ENCODE measurements around the gene ABHD2. TPM values are rescaled to one million over a fixed set of nuclear protein-coding genes. Genes with fewer than 3 reads are reported as not detected.

The ABHD2 gene
- total RNA-seq, 1 experiment from 2014 or later = 148 TPM

DNA sequence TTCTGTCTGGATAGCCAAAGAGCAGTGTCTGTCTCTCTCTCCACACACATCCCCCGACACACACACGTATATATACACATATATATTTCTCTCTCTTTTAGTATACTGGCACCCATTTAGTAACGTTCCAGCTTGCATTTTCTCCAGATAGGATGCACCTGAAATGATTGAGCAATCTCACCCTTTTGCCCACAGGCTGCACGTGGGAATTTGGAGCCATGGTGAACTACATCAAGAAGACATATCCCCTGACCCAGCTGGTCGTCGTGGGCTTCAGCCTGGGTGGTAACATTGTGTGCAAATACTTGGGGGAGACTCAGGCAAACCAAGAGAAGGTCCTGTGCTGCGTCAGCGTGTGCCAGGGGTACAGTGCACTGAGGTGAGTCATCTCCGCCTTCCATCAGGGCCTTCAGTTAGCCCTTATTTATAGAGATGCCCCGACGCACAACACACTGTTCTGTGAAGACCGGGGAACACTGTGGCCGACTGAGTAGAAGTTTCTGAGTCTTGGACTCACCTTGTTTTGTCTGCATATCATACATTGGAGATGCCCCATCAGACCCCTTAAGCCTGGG is 87.4 kb downstream of the ABHD2 start:
- no peaks in the 10 kb centered on the region for H4K20me1 ChIP-seq (ENCODE audit: insufficient read depth)
- no peak overlapping the region for H3K4me3 ChIP-seq
- 0 out of 2 replicates have a peak, but pooled peaks cover 5% of the 10 kb centered on the region for H3K36me3 ChIP-seq (ENCODE audit: low read depth)
- no peaks in the 10 kb centered on the region for H3K27me3 ChIP-seq (ENCODE audit: insufficient read depth, low read depth)
- no peak for DNase-seq
- H3K4me2 ChIP-seq = no peak overlapping the region
- peaks cover 5% of the 10 kb centered on the region; the same call in 1 of the 2 replicates for H3F3A ChIP-seq (ENCODE audit: insufficient read depth, low read depth)
- no peaks in the 10 kb centered on the region for H3K9me2 ChIP-seq (ENCODE audit: insufficient read depth)
- intact Hi-C loops (cut with micrococcal nuclease; ENCODE audit: unreplicated experiment) = loop anchor here (2.0 kb wide), 1 partner anchor 281 kb away; the partner anchor contains the start of gene HAPLN3
- no peak overlapping the region for H3K27ac ChIP-seq
- H3K79me2 ChIP-seq (ENCODE audit: low read depth) = no peaks in the 10 kb centered on the region
- no peaks in the 10 kb centered on the region for H3K9me3 ChIP-seq (ENCODE audit: insufficient read depth, low read depth)
- no peaks in the 10 kb centered on the region for H3K4me1 ChIP-seq (replicated peaks; ENCODE audit: insufficient read depth)
- BruUV-seq (replicated peaks) = no TSS peak
- H2AFZ ChIP-seq = no peak overlapping the region
- ChIA-PET POLR2A (ENCODE audit: unreplicated experiment) (no interaction called here), CTCF (no interaction called here)
- TF ChIP-seq CTCF (conservative IDR thresholded peaks at IDR 0.05) = no peak
- TF ChIP-seq EZH2 (IDR thresholded peaks at IDR 0.05; ENCODE audit: low read depth) = no peak

DNA sequence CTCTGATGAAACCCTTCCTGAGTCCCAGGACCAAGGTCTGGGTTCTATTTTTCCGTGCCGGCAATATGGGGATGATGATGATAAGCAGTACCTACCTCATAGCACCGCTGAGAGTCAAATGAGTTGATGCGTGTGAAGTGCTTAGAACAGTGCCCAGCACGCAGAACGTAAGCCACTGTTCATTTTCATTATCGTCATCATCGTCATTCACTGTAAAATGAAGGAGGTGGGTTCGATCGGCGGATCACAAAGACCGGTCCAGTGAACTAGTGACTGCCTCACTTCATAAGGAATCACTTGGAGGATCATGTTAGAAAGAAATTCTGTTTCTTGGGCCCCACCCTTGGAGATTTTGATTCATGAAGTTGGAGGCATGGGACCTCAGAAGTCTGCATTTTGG is 88.9 kb downstream of the ABHD2 start:
- TF ChIP-seq EZH2 (IDR thresholded peaks at IDR 0.05; ENCODE audit: low read depth) = no peak
- TF ChIP-seq CTCF (conservative IDR thresholded peaks at IDR 0.05) = no peak
- Histone ChIP-seq H3K79me2 (ENCODE audit: low read depth) (no peaks in the 10 kb centered on the region), H3K36me3 (ENCODE audit: low read depth) (0 out of 2 replicates have a peak, but pooled peaks cover 5% of the 10 kb centered on the region), H3K4me3 (no peak overlapping the region), H4K20me1 (ENCODE audit: insufficient read depth) (no peaks in the 10 kb centered on the region), H3K4me2 (no peak overlapping the region), H2AFZ (no peak overlapping the region), H3K9me2 (ENCODE audit: insufficient read depth) (no peaks in the 10 kb centered on the region), H3K4me1 (replicated peaks; ENCODE audit: insufficient read depth) (no peaks in the 10 kb centered on the region), H3K27me3 (ENCODE audit: insufficient read depth, low read depth) (no peaks in the 10 kb centered on the region), H3F3A (ENCODE audit: insufficient read depth, low read depth) (peaks cover 5% of the 10 kb centered on the region; the same call in 1 of the 2 replicates), H3K9me3 (ENCODE audit: insufficient read depth, low read depth) (no peaks in the 10 kb centered on the region), H3K27ac (no peak overlapping the region)
- no TSS peak for BruUV-seq (replicated peaks)
- intact Hi-C loops (cut with micrococcal nuclease; ENCODE audit: unreplicated experiment) = loop anchor here (1.0 to 2.0 kb wide), 3 partner anchors 120 to 282 kb away; partner anchors contain the start of gene HAPLN3
- no peak for DNase-seq
- CTCF ChIA-PET = interaction anchor here (0.6 to 1.3 kb wide), 3 partner anchors 120 to 1658 kb away, joined by 3 to 6 read pairs (median 4); no protein-coding TSS in a partner anchor
- POLR2A ChIA-PET (ENCODE audit: unreplicated experiment) = no interaction called here

DNA sequence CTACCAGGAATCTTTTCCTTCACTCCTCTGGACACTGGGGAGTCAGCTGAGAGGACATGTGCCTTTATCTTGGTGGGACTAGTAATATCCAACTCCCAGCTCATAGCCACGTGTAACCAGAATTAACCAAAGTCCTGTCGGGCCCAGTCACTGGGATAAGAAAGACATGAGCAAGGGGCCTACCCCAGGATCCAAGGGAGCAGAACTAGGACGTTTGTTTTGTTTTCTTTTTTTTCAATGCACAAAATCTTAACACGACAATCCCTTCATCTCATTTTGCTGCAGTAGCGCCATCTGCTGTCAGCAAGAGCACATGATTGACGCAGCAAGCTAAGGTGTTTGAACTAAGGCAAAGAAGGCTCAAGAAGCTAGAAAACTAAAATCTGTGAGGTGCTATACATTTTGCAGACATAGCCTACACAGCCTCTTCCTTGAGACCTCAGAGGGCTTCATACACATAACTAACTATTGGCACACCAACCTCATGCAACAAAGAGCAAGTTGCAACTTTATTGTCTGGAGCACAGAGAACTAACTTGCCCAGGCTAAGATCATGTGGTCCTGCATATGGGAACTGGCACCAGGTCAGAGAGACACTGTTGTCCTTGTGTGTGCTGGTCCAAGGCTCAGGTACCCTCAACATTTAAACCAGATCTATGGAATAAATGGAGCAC is 89.5 kb downstream of the ABHD2 start:
- Histone ChIP-seq H3K4me1 (replicated peaks; ENCODE audit: insufficient read depth) (no peaks in the 10 kb centered on the region), H3K27ac (no peak overlapping the region), H3K36me3 (ENCODE audit: low read depth) (0 out of 2 replicates have a peak, but pooled peaks cover 1% of the 10 kb centered on the region), H2AFZ (no peak overlapping the region), H3K4me3 (no peak overlapping the region), H3K9me2 (ENCODE audit: insufficient read depth) (no peaks in the 10 kb centered on the region), H3F3A (ENCODE audit: insufficient read depth, low read depth) (peaks cover 5% of the 10 kb centered on the region; the same call in 1 of the 2 replicates), H3K4me2 (no peak overlapping the region), H3K27me3 (ENCODE audit: insufficient read depth, low read depth) (no peaks in the 10 kb centered on the region), H4K20me1 (ENCODE audit: insufficient read depth) (no peaks in the 10 kb centered on the region), H3K9me3 (ENCODE audit: insufficient read depth, low read depth) (no peaks in the 10 kb centered on the region), H3K79me2 (ENCODE audit: low read depth) (no peaks in the 10 kb centered on the region)
- BruUV-seq (replicated peaks) = no TSS peak
- DNase-seq = peak; percentile 46 to 50
- TF ChIP-seq EZH2 (IDR thresholded peaks at IDR 0.05; ENCODE audit: low read depth) (no peak), CTCF (conservative IDR thresholded peaks at IDR 0.05) (peak; percentile 88)
- ChIA-PET POLR2A (ENCODE audit: unreplicated experiment) (no interaction called here), CTCF (interaction anchor here (0.6 to 1.3 kb wide), 6 partner anchors 18 to 1657 kb away, joined by 3 to 6 read pairs (median 4); no protein-coding TSS in a partner anchor)
- intact Hi-C loops (cut with micrococcal nuclease; ENCODE audit: unreplicated experiment) = loop anchor here (1.0 to 2.0 kb wide), 3 partner anchors 120 to 283 kb away; partner anchors contain the start of gene HAPLN3
